ENCODE results near the gene SPRR1A.

Gene SPRR1A

DNA sequence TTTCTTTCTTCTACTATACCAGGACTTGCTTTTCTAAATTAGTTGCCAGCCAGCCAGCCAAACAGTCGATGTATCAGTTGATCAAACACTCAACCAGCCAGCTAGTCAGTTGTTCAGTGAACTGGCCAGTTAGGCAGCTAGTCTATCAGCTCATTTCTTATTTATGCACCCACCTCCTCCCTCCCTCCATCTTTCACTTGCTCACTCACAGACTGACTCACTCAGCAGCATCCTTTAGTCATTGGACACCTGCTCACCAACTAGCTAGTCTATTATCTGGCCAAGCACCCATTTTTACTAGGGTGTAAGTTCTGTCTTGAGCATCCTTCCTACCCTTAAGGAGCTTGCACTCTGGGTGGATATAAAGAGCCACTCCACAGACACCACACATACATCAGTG is 19.3 kb upstream of the SPRR1A start:
- H3K9me2 ChIP-seq (ENCODE audit: low read depth, low read length) = no peaks in the 10 kb centered on the region
- no peak overlapping the region for H2AFZ ChIP-seq (ENCODE audit: low read length)
- H4K20me1 ChIP-seq (ENCODE audit: insufficient read depth, low read length) = no peaks in the 10 kb centered on the region
- no peaks in the 10 kb centered on the region for H3K27me3 ChIP-seq (ENCODE audit: insufficient read depth, low read length)
- TF ChIP-seq EZH2 (IDR thresholded peaks at IDR 0.05; ENCODE audit: borderline replicate concordance, low read length) = no peak
- TF ChIP-seq CTCF (IDR thresholded peaks at IDR 0.05; ENCODE audit: low read length) = no peak
- no peak overlapping the region for H3K9ac ChIP-seq (ENCODE audit: low read length)
- no peaks in the 10 kb centered on the region for H3K36me3 ChIP-seq (ENCODE audit: insufficient read depth, low read length)
- H3K4me1 ChIP-seq (ENCODE audit: insufficient read depth, low read length, severe bottlenecking) = no peaks in the 10 kb centered on the region
- no peak overlapping the region for H3K4me2 ChIP-seq (ENCODE audit: low read length)
- no peaks in the 10 kb centered on the region for H3K9me3 ChIP-seq (ENCODE audit: low read length)
- no peaks in the 10 kb centered on the region for H3F3A ChIP-seq (ENCODE audit: insufficient read depth, low read length)
- H3K79me2 ChIP-seq (ENCODE audit: insufficient read depth, low read length) = no peaks in the 10 kb centered on the region
- H3K4me3 ChIP-seq (ENCODE audit: low read depth, low read length, poor library complexity, severe bottlenecking) = no peak overlapping the region
- H3K27ac ChIP-seq (ENCODE audit: low read depth, low read length, poor library complexity, severe bottlenecking) = no peak overlapping the region

GRCh38 chr1:152965853-152966252 is 18.0 kb upstream of the SPRR1A start:
- no peak for TF ChIP-seq CTCF (IDR thresholded peaks at IDR 0.05; ENCODE audit: low read length)
- no peak for TF ChIP-seq EZH2 (IDR thresholded peaks at IDR 0.05; ENCODE audit: borderline replicate concordance, low read length)
- H3F3A ChIP-seq (ENCODE audit: insufficient read depth, low read length) = no peaks in the 10 kb centered on the region
- H3K4me1 ChIP-seq (ENCODE audit: insufficient read depth, low read length, severe bottlenecking) = no peaks in the 10 kb centered on the region
- no peak overlapping the region for H3K4me3 ChIP-seq (ENCODE audit: low read depth, low read length, poor library complexity, severe bottlenecking)
- no peaks in the 10 kb centered on the region for H3K9me3 ChIP-seq (ENCODE audit: low read length)
- no peak overlapping the region for H3K4me2 ChIP-seq (ENCODE audit: low read length)
- no peaks in the 10 kb centered on the region for H4K20me1 ChIP-seq (ENCODE audit: insufficient read depth, low read length)
- H2AFZ ChIP-seq (ENCODE audit: low read length) = no peak overlapping the region
- no peaks in the 10 kb centered on the region for H3K79me2 ChIP-seq (ENCODE audit: insufficient read depth, low read length)
- no peak overlapping the region for H3K27ac ChIP-seq (ENCODE audit: low read depth, low read length, poor library complexity, severe bottlenecking)
- no peak overlapping the region for H3K9ac ChIP-seq (ENCODE audit: low read length)
- no peaks in the 10 kb centered on the region for H3K27me3 ChIP-seq (ENCODE audit: insufficient read depth, low read length)
- H3K36me3 ChIP-seq (ENCODE audit: insufficient read depth, low read length) = no peaks in the 10 kb centered on the region
- no peaks in the 10 kb centered on the region for H3K9me2 ChIP-seq (ENCODE audit: low read depth, low read length)

- H3K9ac ChIP-seq (ENCODE audit: low read length) = no peak overlapping the region
- no peak for TF ChIP-seq EZH2 (IDR thresholded peaks at IDR 0.05; ENCODE audit: borderline replicate concordance, low read length)
- TF ChIP-seq CTCF (IDR thresholded peaks at IDR 0.05; ENCODE audit: low read length) = no peak
- H3K36me3 ChIP-seq (ENCODE audit: insufficient read depth, low read length) = no peaks in the 10 kb centered on the region
- H3K4me1 ChIP-seq (ENCODE audit: insufficient read depth, low read length, severe bottlenecking) = no peaks in the 10 kb centered on the region
- no peak overlapping the region for H3K4me3 ChIP-seq (ENCODE audit: low read depth, low read length, poor library complexity, severe bottlenecking)
- H3K9me3 ChIP-seq (ENCODE audit: low read length) = no peaks in the 10 kb centered on the region
- no peaks in the 10 kb centered on the region for H3K79me2 ChIP-seq (ENCODE audit: insufficient read depth, low read length)
- no peaks in the 10 kb centered on the region for H3K9me2 ChIP-seq (ENCODE audit: low read depth, low read length)
- H3K4me2 ChIP-seq (ENCODE audit: low read length) = no peak overlapping the region
- no peak overlapping the region for H3K27ac ChIP-seq (ENCODE audit: low read depth, low read length, poor library complexity, severe bottlenecking)
- H3F3A ChIP-seq (ENCODE audit: insufficient read depth, low read length) = no peaks in the 10 kb centered on the region
- H3K27me3 ChIP-seq (ENCODE audit: insufficient read depth, low read length) = no peaks in the 10 kb centered on the region
- no peaks in the 10 kb centered on the region for H4K20me1 ChIP-seq (ENCODE audit: insufficient read depth, low read length)
- H2AFZ ChIP-seq (ENCODE audit: low read length) = no peak overlapping the region
Observed at GRCh38 chr1:152967201-152967600, 16.7 kb upstream of the SPRR1A start.

Measured in OCI-LY1 (cell line).